Astrocyte (in vitro differentiated cells and primary cell): ENCODE measurements around the gene TRAPPC10. TPM values are rescaled to one million over a fixed set of nuclear protein-coding genes. Genes with fewer than 3 reads are reported as not detected.

Source experiments
- DNase-seq: peaks from one replicate; pipeline ENCODE4 v3.0.0-alpha.2; 2010; ENCODE audit warnings: low read depth
- FAIRE-seq: peaks from 2 replicates; lab custom pipeline; 2011; peaks lifted over from hg19 to GRCh38; lab: Jason Lieb, UNC
- H2AFZ ChIP-seq: 2 replicates; pipeline ENCODE4 v1.6.0; 2012; ENCODE audit warnings: low read depth, low read length, inconsistent platforms
- H3K27ac ChIP-seq: 2 replicates; pipeline ENCODE4 v1.5.1; 2011; ENCODE audit warnings: low read depth, low read length, inconsistent platforms
- H3K27me3 ChIP-seq: 2 replicates; pipeline ENCODE4 v1.6.0; 2011; ENCODE audit warnings: low read length, inconsistent platforms; ENCODE audit not compliant: insufficient read depth
- H3K36me3 ChIP-seq: 2 replicates; pipeline ENCODE4 v1.5.1; 2011; ENCODE audit warnings: low read length, inconsistent platforms; ENCODE audit not compliant: insufficient read depth
- H3K4me1 ChIP-seq: 2 replicates; pipeline ENCODE4 v1.5.1; 2011; ENCODE audit warnings: low read length, inconsistent platforms; ENCODE audit not compliant: insufficient read depth
- H3K4me2 ChIP-seq: 2 replicates; pipeline ENCODE4 v1.6.0; 2012; ENCODE audit warnings: low read length, inconsistent platforms
- H3K4me3 ChIP-seq: 2 replicates; pipeline ENCODE4 v1.5.1; 2011; ENCODE audit warnings: low read depth, mild to moderate bottlenecking, low read length, inconsistent platforms; ENCODE audit not compliant: insufficient read depth
- H3K79me2 ChIP-seq: 2 replicates; pipeline ENCODE4 v1.6.0; 2012; ENCODE audit warnings: mild to moderate bottlenecking, low read length, inconsistent platforms; ENCODE audit not compliant: insufficient read depth
- H3K9ac ChIP-seq: 2 replicates; pipeline ENCODE4 v1.6.0; 2012; ENCODE audit warnings: mild to moderate bottlenecking, low read length, inconsistent platforms
- H3K9me3 ChIP-seq: 2 replicates; pipeline ENCODE4 v1.5.1; 2012; ENCODE audit warnings: low read depth, mild to moderate bottlenecking, low read length, inconsistent platforms; ENCODE audit not compliant: insufficient read depth
- H4K20me1 ChIP-seq: 2 replicates; pipeline ENCODE4 v1.6.0; 2012; ENCODE audit warnings: low read length, inconsistent platforms; ENCODE audit not compliant: insufficient read depth
- H3K27ac Mint-ChIP-seq: one replicate; pipeline ENCODE4 v1.8.0; 2021; ENCODE audit warnings: mild to moderate bottlenecking, mixed read lengths; ENCODE audit not compliant: unreplicated experiment
- H3K27me3 Mint-ChIP-seq: one replicate; pipeline ENCODE4 v1.8.0; 2021; ENCODE audit warnings: low read depth, mixed read lengths; ENCODE audit not compliant: unreplicated experiment
- H3K36me3 Mint-ChIP-seq: one replicate; pipeline ENCODE4 v1.8.0; 2021; ENCODE audit warnings: low read depth, mixed read lengths; ENCODE audit not compliant: unreplicated experiment
- H3K4me1 Mint-ChIP-seq: one replicate; pipeline ENCODE4 v1.8.0; 2021; ENCODE audit warnings: low read depth, mixed read lengths; ENCODE audit not compliant: unreplicated experiment
- H3K4me3 Mint-ChIP-seq: one replicate; pipeline ENCODE4 v1.8.0; 2021; ENCODE audit warnings: mild to moderate bottlenecking, moderate library complexity, mixed read lengths; ENCODE audit not compliant: unreplicated experiment
- H3K9me3 Mint-ChIP-seq: one replicate; pipeline ENCODE4 v1.8.0; 2021; ENCODE audit warnings: mild to moderate bottlenecking, mixed read lengths; ENCODE audit not compliant: unreplicated experiment
- CTCF ChIP-seq: IDR thresholded peaks from 2 replicates; pipeline ENCODE4 v1.5.1; 2011; ENCODE audit warnings: low read depth, mild to moderate bottlenecking, inconsistent platforms, low read length, moderate library complexity; ENCODE audit not compliant: insufficient read depth
- EZH2 ChIP-seq: IDR thresholded peaks from 2 replicates; pipeline ENCODE4 v1.6.1; 2012; ENCODE audit warnings: mild to moderate bottlenecking, low read length, inconsistent platforms; ENCODE audit not compliant: insufficient read depth
- total RNA-seq: library from RNA; stranded (reverse); gene quantifications from 2 replicates; pipeline ENCODE4 v1.2.1, GENCODE V29; 2021

TRAPPC10 gene
- total RNA-seq, 1 donor from 2014 or later, result 45.7 TPM

- Histone ChIP-seq H3K9ac (no peak overlapping the region), H3K4me2 (no peak overlapping the region), H3K27ac (no peak overlapping the region), H3K9me3 (peaks cover 3% of the 10 kb centered on the region), H3K4me3 (no peak overlapping the region), H3K36me3 (no peaks in the 10 kb centered on the region), H3K79me2 (no peaks in the 10 kb centered on the region), H3K4me1 (peaks cover 4% of the 10 kb centered on the region), H4K20me1 (no peaks in the 10 kb centered on the region), H3K27me3 (no peaks in the 10 kb centered on the region), H2AFZ (no peak overlapping the region)
- FAIRE-seq, result no peak
- TF ChIP-seq CTCF (no peak), EZH2 (no peak)
- Mint-ChIP-seq H3K4me3 (no peak overlapping the region), H3K27ac (no peak overlapping the region), H3K9me3 (peaks cover 8% of the 10 kb centered on the region), H3K4me1 (no peaks in the 10 kb centered on the region), H3K36me3 (no peaks in the 10 kb centered on the region), H3K27me3 (peaks cover 7% of the 10 kb centered on the region)
- no peak for DNase-seq
Measured at GRCh38 chr21:43995521-43996105, 16.5 kb upstream of the TRAPPC10 start.

GRCh38 chr21:43997766-43998742 is 14.1 kb upstream of the TRAPPC10 start:
- no peak for DNase-seq
- H2AFZ ChIP-seq, result no peak overlapping the region
- H3K9me3 ChIP-seq, result peaks cover 3% of the 10 kb centered on the region
- H3K4me3 ChIP-seq, result no peak overlapping the region
- H3K27ac ChIP-seq, result no peak overlapping the region
- Mint-ChIP-seq H3K4me1 (no peaks in the 10 kb centered on the region), H3K27me3 (peaks cover 9% of the 10 kb centered on the region), H3K4me3 (no peak overlapping the region), H3K36me3 (no peaks in the 10 kb centered on the region), H3K27ac (no peak overlapping the region), H3K9me3 (peaks cover 8% of the 10 kb centered on the region)
- no peaks in the 10 kb centered on the region for H4K20me1 ChIP-seq
- no peak for TF ChIP-seq CTCF
- no peak for TF ChIP-seq EZH2
- no peaks in the 10 kb centered on the region for H3K79me2 ChIP-seq
- H3K9ac ChIP-seq, result no peak overlapping the region
- no peaks in the 10 kb centered on the region for H3K27me3 ChIP-seq
- H3K4me1 ChIP-seq, result peaks cover 4% of the 10 kb centered on the region
- no peaks in the 10 kb centered on the region for H3K36me3 ChIP-seq
- H3K4me2 ChIP-seq, result no peak overlapping the region
- no peak for FAIRE-seq
